Measurements from ENCODE around the gene ZNF790. TPM values are rescaled to one million over a fixed set of nuclear protein-coding genes. Genes with fewer than 3 reads are reported as not detected.

ZNF790 gene
- total and polyA plus RNA-seq, 2 of the 8 experiments (the other 6 are each of a cell fraction or from before 2014, with no cell fraction given) = 1.7 to 7.2 TPM

DNA sequence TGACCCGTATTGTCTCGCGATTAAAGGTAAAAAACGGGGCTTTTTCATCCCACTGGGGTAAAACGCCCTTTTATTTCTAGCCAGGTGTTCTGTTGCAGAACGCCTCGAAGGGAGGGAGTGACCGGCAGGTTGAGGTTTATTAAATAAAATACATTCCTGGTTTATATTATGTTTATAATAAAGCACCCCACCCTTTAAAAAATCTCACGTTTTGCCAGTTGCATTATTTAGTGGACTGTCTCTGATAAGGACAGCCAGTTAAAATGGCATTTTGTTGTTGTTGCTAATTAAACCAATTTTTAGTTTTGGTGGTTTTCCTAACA, 40.4 kb downstream of the ZNF790 start:
- Histone ChIP-seq H3K4me3 (ENCODE audit: extremely low read depth in 1 of 4, insufficient read depth in 2 of 4, low read depth in 3 of 4, low read length in 4 of 4) (peak overlapping the region; percentile 91 to 99 (median 97)), H3K36me3 (ENCODE audit: control insufficient read depth in 2 of 4, insufficient read depth in 4 of 4, low read length in 3 of 4) (peaks cover 0 to 17% (median 3%) of the 10 kb centered on the region in 4 experiments; a peak in 5 of 8 replicates), H3K56ac (replicated peaks; ENCODE audit: insufficient read length, low read depth, low read length) (no peak overlapping the region), H3K79me2 (ENCODE audit: control insufficient read depth in 1 of 2, insufficient read depth in 2 of 2, low read length in 2 of 2) (peaks cover 7 to 30% of the 10 kb centered on the region in 2 experiments; a peak in 3 of 4 replicates), H2BK20ac (ENCODE audit: low read length) (no peak overlapping the region), H4K5ac (ENCODE audit: insufficient read length, low read depth, low read length) (no peak overlapping the region), H2AFZ (ENCODE audit: low read length) (peak overlapping the region; percentile 88; the same call in 1 of the 2 replicates), H3K79me1 (ENCODE audit: low read depth, low read length) (peaks cover 2% of the 10 kb centered on the region; the same call in 1 of the 2 replicates), H2BK12ac (ENCODE audit: low read depth, low read length) (no peak overlapping the region), H2BK5ac (ENCODE audit: low read depth, low read length) (peak overlapping the region; percentile 86; the same call in 1 of the 2 replicates), H2BK120ac (replicated peaks; ENCODE audit: low read depth, low read length) (no peak overlapping the region), H4K20me1 (replicated peaks in 1 of 2; ENCODE audit: control insufficient read depth in 1 of 2, insufficient read depth in 2 of 2, low read length in 2 of 2) (no peaks in the 10 kb centered on the region), H3K23ac (ENCODE audit: insufficient read length) (no peak overlapping the region), H3K14ac (ENCODE audit: insufficient read length) (no peak overlapping the region), H4K8ac (ENCODE audit: extremely low read depth, insufficient read depth, low read length) (peak overlapping the region; percentile 98), H3K23me2 (ENCODE audit: low read depth, low read length) (peaks cover 1% of the 10 kb centered on the region; the same call in 1 of the 2 replicates), H3K27ac (ENCODE audit: low read depth, low read length) (peak overlapping the region; percentile 96), H3K4ac (replicated peaks; ENCODE audit: insufficient read length, low read depth, low read length) (no peak overlapping the region), H3K18ac (ENCODE audit: extremely low read depth, low read length) (no peak overlapping the region), H2BK15ac (ENCODE audit: low read length) (no peak overlapping the region), H3K9me3 (ENCODE audit: insufficient read depth in 2 of 2, low read depth in 1 of 2, low read length in 1 of 2) (peaks cover 16 to 20% of the 10 kb centered on the region in 2 experiments; a peak in 3 of 4 replicates), H3K4me1 (replicated peaks in 1 of 4; ENCODE audit: control insufficient read depth in 3 of 4, insufficient read depth in 4 of 4, low read length in 3 of 4) (no peaks in the 10 kb centered on the region), H3K27me3 (replicated peaks in 1 of 4; ENCODE audit: control insufficient read depth in 3 of 4, extremely low read depth in 1 of 4, insufficient read depth in 3 of 4, low read length in 3 of 4) (no peaks in the 10 kb centered on the region), H3K4me2 (ENCODE audit: insufficient read depth in 1 of 2, low read depth in 2 of 2, low read length in 2 of 2) (peak overlapping the region; percentile 33 to 65), H4K91ac (replicated peaks; ENCODE audit: insufficient read length, low read length) (no peak overlapping the region), H3K9ac (replicated peaks in 1 of 4; ENCODE audit: extremely low read depth in 1 of 4, low read depth in 3 of 4, low read length in 3 of 4) (peak overlapping the region; percentile 72 to 97 (median 93)), H2AK5ac (ENCODE audit: low read depth, low read length) (no peak overlapping the region)
- FAIRE-seq = no peak
- POLR2A ChIA-PET (ENCODE audit: partially characterized antibody) = interaction anchor here (0.9 to 2.3 kb wide), 12 partner anchors 8 to 583 kb away, joined by 3 to 25 read pairs (median 5); partner anchors contain the start of genes ZNF345, ZNF565, ZNF566 and ZNF790
- no peak for DNase-seq (ENCODE audit: low read depth in 1 of 2, low spot score in 2 of 2)
- WGBS, 2 experiments (ENCODE audit: extremely low coverage in 1 of 2, insufficient coverage in 1 of 2, insufficient read length in 1 of 2, insufficient replicate concordance in 2 of 2, low coverage in 1 of 2, low lambda C conversion rate in 2 of 2, missing lambda C conversion rate in 1 of 2) = 9% methylated on average over 9 of the region's 9 CpGs; no CpG with 5 or more reads in 1 of the 2 experiments
- CTCF ChIA-PET (ENCODE audit: partially characterized antibody) = no interaction called here
- TF ChIP-seq TAF7 (optimal IDR thresholded peaks at IDR 0.05; ENCODE audit: borderline replicate concordance, low read depth, low read length) (no peak), SUZ12 (IDR thresholded peaks at IDR 0.05; ENCODE audit: low read length) (no peak), SIN3A (conservative IDR thresholded peaks at IDR 0.05 in 1 of 2, IDR thresholded peaks at IDR 0.05 in 1 of 2; ENCODE audit: low read depth in 1 of 2, low read length in 2 of 2) (0 out of 4 replicates have a peak, but pooled peaks of 1 of the 2 experiments have one; percentile 17), ZNF274 (IDR thresholded peaks at IDR 0.05; ENCODE audit: borderline replicate concordance, extremely low read depth, low read length) (no peak), SP1 (IDR thresholded peaks at IDR 0.05; ENCODE audit: low read depth, low read length) (no peak), HDAC2 (IDR thresholded peaks at IDR 0.05; ENCODE audit: borderline replicate concordance in 1 of 2, low read depth in 2 of 2, low read length in 2 of 2) (no peak), YY1 (IDR thresholded peaks at IDR 0.05; ENCODE audit: low read depth, low read length) (no peak), BRCA1 (IDR thresholded peaks at IDR 0.05; ENCODE audit: low read depth, low read length) (peak; percentile 19; the same call in 1 of the 2 replicates), SP2 (IDR thresholded peaks at IDR 0.05; ENCODE audit: low read length) (no peak), BCL11A (IDR thresholded peaks at IDR 0.05; ENCODE audit: low read depth in 2 of 2, low read length in 2 of 2) (no peak), GTF2F1 (IDR thresholded peaks at IDR 0.05; ENCODE audit: borderline replicate concordance, low read depth, low read length) (no peak), POLR2A (IDR thresholded peaks at IDR 0.05; ENCODE audit: control extremely low read depth in 1 of 2, low read depth in 2 of 2, low read length in 2 of 2) (peak in 1 of 2 experiments; percentile 6; a peak in 1 of 3 replicates)
- TF ChIP-seq, protein P1, sequence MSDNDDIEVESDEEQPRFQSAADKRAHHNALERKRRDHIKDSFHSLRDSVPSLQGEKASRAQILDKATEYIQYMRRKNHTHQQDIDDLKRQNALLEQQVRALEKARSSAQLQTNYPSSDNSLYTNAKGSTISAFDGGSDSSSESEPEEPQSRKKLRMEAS (IDR thresholded peaks at IDR 0.05) = no peak

Measured in H1 (cell line).